Measurements from ENCODE around the gene TUSC7. TPM values are rescaled to one million over a fixed set of nuclear protein-coding genes. Genes with fewer than 3 reads are reported as not detected.

The TUSC7 gene
- total RNA-seq (2022; extraction: Qiagen RNA extraction) = not detected in 5 replicates

GRCh38 chr3:116709479-116709878, at the start of gene TUSC7:
TSS of gene TUSC7 (plus strand) at chr3:116709779.

